OCI-LY3 (cell line): ENCODE measurements around the gene ADCY4.

Source experiments
- EZH2phosphoT487 ChIP-seq: fragments of 200-600 bp; shearing (Covaris generic); IDR thresholded peaks from 2 replicates; pipeline ENCODE4 v1.6.1; 2018; ENCODE audit warnings: antibody characterized with exemption, mixed run types, low read depth
- TF ChIP-seq, protein P1 (sequence below): fragments of 200-600, 300-600 bp; sonication (generic); IDR thresholded peaks from 2 replicates; pipeline ENCODE4 v1.5.1; 2014; ENCODE audit warnings: antibody characterized with exemption, low read length, low read depth

GRCh38 chr14:24269910-24270536 lies 64.8 kb downstream of the ADCY4 start:
- TF ChIP-seq, protein P1, sequence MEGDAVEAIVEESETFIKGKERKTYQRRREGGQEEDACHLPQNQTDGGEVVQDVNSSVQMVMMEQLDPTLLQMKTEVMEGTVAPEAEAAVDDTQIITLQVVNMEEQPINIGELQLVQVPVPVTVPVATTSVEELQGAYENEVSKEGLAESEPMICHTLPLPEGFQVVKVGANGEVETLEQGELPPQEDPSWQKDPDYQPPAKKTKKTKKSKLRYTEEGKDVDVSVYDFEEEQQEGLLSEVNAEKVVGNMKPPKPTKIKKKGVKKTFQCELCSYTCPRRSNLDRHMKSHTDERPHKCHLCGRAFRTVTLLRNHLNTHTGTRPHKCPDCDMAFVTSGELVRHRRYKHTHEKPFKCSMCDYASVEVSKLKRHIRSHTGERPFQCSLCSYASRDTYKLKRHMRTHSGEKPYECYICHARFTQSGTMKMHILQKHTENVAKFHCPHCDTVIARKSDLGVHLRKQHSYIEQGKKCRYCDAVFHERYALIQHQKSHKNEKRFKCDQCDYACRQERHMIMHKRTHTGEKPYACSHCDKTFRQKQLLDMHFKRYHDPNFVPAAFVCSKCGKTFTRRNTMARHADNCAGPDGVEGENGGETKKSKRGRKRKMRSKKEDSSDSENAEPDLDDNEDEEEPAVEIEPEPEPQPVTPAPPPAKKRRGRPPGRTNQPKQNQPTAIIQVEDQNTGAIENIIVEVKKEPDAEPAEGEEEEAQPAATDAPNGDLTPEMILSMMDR = no peak
- no peak for TF ChIP-seq EZH2phosphoT487
